Gastroesophageal sphincter (tissue), 3 donors: Measurements from ENCODE around the gene DACT2.

ENCODE experiments used
- CTCF ChIP-seq, 4 experiments: fragments of 200-600 bp in 2 of 4; fragments of 450-650 bp in 2 of 4; sonication (generic) in 1 of 4; IDR thresholded peaks; one replicate each; pipeline ENCODE4 v1.5.1; 2017 to 2019; ENCODE audit warnings: antibody characterized with exemption in 4 of 4, mild to moderate bottlenecking in 2 of 4, moderate library complexity in 2 of 4
- EP300 ChIP-seq: sonication (generic); formaldehyde crosslinking; IDR thresholded peaks from one replicate; pipeline ENCODE4 v1.6.1; 2017; ENCODE audit warnings: antibody characterized with exemption, mild to moderate bottlenecking
- POLR2A ChIP-seq, 2 donors: fragments of 450-650 bp; IDR thresholded peaks; one replicate each; pipeline ENCODE4 v1.6.1; 2017; ENCODE audit warnings: antibody characterized with exemption in 2 of 2, mild to moderate bottlenecking in 2 of 2, moderate library complexity in 1 of 2
- POLR2AphosphoS5 ChIP-seq: sonication (generic); formaldehyde crosslinking; IDR thresholded peaks from one replicate; pipeline ENCODE4 v1.6.1; 2017; ENCODE audit warnings: antibody characterized with exemption

- TF ChIP-seq CTCF (IDR thresholded peaks at IDR 0.05), result peak in 2 of 4 experiments; percentile 17 to 20
- no peak for TF ChIP-seq POLR2AphosphoS5
- no peak for TF ChIP-seq POLR2A (IDR thresholded peaks at IDR 0.05)
- no peak for TF ChIP-seq EP300
Measured at GRCh38 chr6:168333039-168333438, 13.5 kb upstream of the DACT2 start.
